ENCODE measurements around the gene PIK3R2.
A peak's percentile ranks its signal among the peaks of the same experiment; 100 is the strongest.

Gene PIK3R2

GRCh38 chr19:18117692-18118378 lies 35.1 kb upstream of the PIK3R2 start:
- Mint-ChIP-seq H3K36me3 (ENCODE audit: insufficient read depth) (peaks cover 30% of the 10 kb centered on the region), H3K4me3 (peak overlapping the region; percentile 85 to 92), H3K9me3 (no peaks in the 10 kb centered on the region), H3K4me1 (ENCODE audit: low read depth in 2 of 2) (peaks cover 27 to 41% of the 10 kb centered on the region in 2 donors), H3K27me3 (no peaks in the 10 kb centered on the region), H3K27ac (peak overlapping the region; percentile 95 to 98)
- DNase-seq (peak; percentile 95 to 98 (median 96)), ATAC-seq (replicated peaks) (peak; percentile 80)

GRCh38 chr19:18118420-18119012 lies 34.4 kb upstream of the PIK3R2 start:
- no peak for ATAC-seq (replicated peaks)
- H3K27ac Mint-ChIP-seq, result peak overlapping the region; percentile 95 to 98
- no peaks in the 10 kb centered on the region for H3K27me3 Mint-ChIP-seq
- DNase-seq, result no peak
- no peaks in the 10 kb centered on the region for H3K9me3 Mint-ChIP-seq
- H3K4me3 Mint-ChIP-seq, result peak overlapping the region; percentile 85 to 92
- H3K4me1 Mint-ChIP-seq (ENCODE audit: low read depth in 2 of 2), result peaks cover 25 to 38% of the 10 kb centered on the region in 2 donors
- peaks cover 36% of the 10 kb centered on the region for H3K36me3 Mint-ChIP-seq (ENCODE audit: insufficient read depth)

- peak; percentile 54 for ATAC-seq (replicated peaks)
- Mint-ChIP-seq H3K27me3 (no peaks in the 10 kb centered on the region), H3K4me1 (ENCODE audit: low read depth in 2 of 2) (peaks cover 25 to 38% of the 10 kb centered on the region in 2 donors), H3K27ac (peak overlapping the region; percentile 95 to 98), H3K36me3 (ENCODE audit: insufficient read depth) (peaks cover 38% of the 10 kb centered on the region), H3K4me3 (peak overlapping the region; percentile 85 to 92), H3K9me3 (no peaks in the 10 kb centered on the region)
- peak in 2 of 3 experiments; percentile 41 to 47 for DNase-seq
Measured at GRCh38 chr19:18119013-18119716, 33.8 kb upstream of the PIK3R2 start.

GRCh38 chr19:18119717-18120105 lies 33.3 kb upstream of the PIK3R2 start:
- DNase-seq (peak; percentile 59 to 62 (median 60)), ATAC-seq (replicated peaks) (peak; percentile 67)
- Mint-ChIP-seq H3K4me3 (peak overlapping the region; percentile 85 to 92), H3K4me1 (ENCODE audit: low read depth in 2 of 2) (peaks cover 25 to 36% of the 10 kb centered on the region in 2 donors), H3K9me3 (no peaks in the 10 kb centered on the region), H3K27me3 (no peaks in the 10 kb centered on the region), H3K27ac (peak overlapping the region; percentile 95 to 98), H3K36me3 (ENCODE audit: insufficient read depth) (peaks cover 43% of the 10 kb centered on the region)

GRCh38 chr19:18120127-18120526 lies 32.8 kb upstream of the PIK3R2 start:
- Mint-ChIP-seq H3K27ac (peak overlapping the region; percentile 95 to 98), H3K9me3 (no peaks in the 10 kb centered on the region), H3K4me3 (peak overlapping the region; percentile 85 to 92), H3K36me3 (ENCODE audit: insufficient read depth) (peaks cover 43% of the 10 kb centered on the region), H3K4me1 (ENCODE audit: low read depth in 2 of 2) (peaks cover 25 to 32% of the 10 kb centered on the region in 2 donors), H3K27me3 (no peaks in the 10 kb centered on the region)
- DNase-seq (no peak), ATAC-seq (replicated peaks) (no peak)

- no peaks in the 10 kb centered on the region for H3K27me3 Mint-ChIP-seq
- no peak for ATAC-seq (replicated peaks)
- no peaks in the 10 kb centered on the region for H3K9me3 Mint-ChIP-seq
- peaks cover 25 to 28% of the 10 kb centered on the region in 2 donors for H3K4me1 Mint-ChIP-seq (ENCODE audit: low read depth in 2 of 2)
- peak overlapping the region in 1 of 2 donors; percentile 85 for H3K4me3 Mint-ChIP-seq
- peak overlapping the region; percentile 95 to 98 for H3K27ac Mint-ChIP-seq
- peaks cover 52% of the 10 kb centered on the region for H3K36me3 Mint-ChIP-seq (ENCODE audit: insufficient read depth)
- no peak for DNase-seq
Measured at GRCh38 chr19:18121166-18121565, 31.8 kb upstream of the PIK3R2 start.

GRCh38 chr19:18122424-18122823 lies 30.5 kb upstream of the PIK3R2 start:
- Mint-ChIP-seq H3K27me3 (no peaks in the 10 kb centered on the region), H3K4me1 (ENCODE audit: low read depth in 2 of 2) (peaks cover 22 to 25% of the 10 kb centered on the region in 2 donors), H3K36me3 (ENCODE audit: insufficient read depth) (peaks cover 59% of the 10 kb centered on the region), H3K4me3 (no peak overlapping the region), H3K9me3 (no peaks in the 10 kb centered on the region), H3K27ac (peak overlapping the region in 1 of 2 donors; percentile 95)
- DNase-seq, result no peak
- ATAC-seq (replicated peaks), result no peak

- H3K27ac Mint-ChIP-seq, result peak overlapping the region; percentile 56 to 95
- ATAC-seq (replicated peaks), result no peak
Measured at GRCh38 chr19:18122860-18123795, 29.8 kb upstream of the PIK3R2 start.

GRCh38 chr19:18123819-18124218 lies 29.1 kb upstream of the PIK3R2 start:
- DNase-seq, result no peak
- Mint-ChIP-seq H3K36me3 (ENCODE audit: insufficient read depth) (peaks cover 67% of the 10 kb centered on the region), H3K9me3 (no peaks in the 10 kb centered on the region)

More at GRCh38 chr19:18122860-18123795, 29.8 kb upstream of the PIK3R2 start:
- peaks cover 60% of the 10 kb centered on the region for H3K36me3 Mint-ChIP-seq (ENCODE audit: insufficient read depth)
- no peaks in the 10 kb centered on the region for H3K27me3 Mint-ChIP-seq
- H3K4me1 Mint-ChIP-seq (ENCODE audit: low read depth in 2 of 2), result peaks cover 24 to 26% of the 10 kb centered on the region in 2 donors
- H3K9me3 Mint-ChIP-seq, result no peaks in the 10 kb centered on the region
- no peak overlapping the region for H3K4me3 Mint-ChIP-seq
- no peak for DNase-seq

GRCh38 chr19:18126097-18126496 lies 26.9 kb upstream of the PIK3R2 start:
- ATAC-seq (replicated peaks) (no peak), DNase-seq (no peak)
- H3K27ac Mint-ChIP-seq, result peak overlapping the region in 1 of 2 donors; percentile 71
- H3K9me3 Mint-ChIP-seq, result no peaks in the 10 kb centered on the region
- H3K27me3 Mint-ChIP-seq, result no peaks in the 10 kb centered on the region
- peaks cover 80% of the 10 kb centered on the region for H3K36me3 Mint-ChIP-seq (ENCODE audit: insufficient read depth)
- no peak overlapping the region for H3K4me3 Mint-ChIP-seq
- peaks cover 8 to 14% of the 10 kb centered on the region in 2 donors for H3K4me1 Mint-ChIP-seq (ENCODE audit: low read depth in 2 of 2)

More at GRCh38 chr19:18123819-18124218, 29.1 kb upstream of the PIK3R2 start:
- Mint-ChIP-seq H3K27ac (peak overlapping the region in 1 of 2 donors; percentile 56), H3K27me3 (no peaks in the 10 kb centered on the region), H3K4me1 (ENCODE audit: low read depth in 2 of 2) (peaks cover 24% of the 10 kb centered on the region in 2 donors), H3K4me3 (no peak overlapping the region)
- ATAC-seq (replicated peaks), result no peak

- peaks cover 74% of the 10 kb centered on the region for H3K36me3 Mint-ChIP-seq (ENCODE audit: insufficient read depth)
- ATAC-seq (replicated peaks), result peak; percentile 71
- no peak for DNase-seq
Measured at GRCh38 chr19:18128044-18128443, 24.9 kb upstream of the PIK3R2 start.

GRCh38 chr19:18128805-18129204 lies 24.2 kb upstream of the PIK3R2 start:
- Mint-ChIP-seq H3K9me3 (no peaks in the 10 kb centered on the region), H3K27me3 (no peaks in the 10 kb centered on the region), H3K4me1 (ENCODE audit: low read depth in 2 of 2) (peaks cover 8 to 12% of the 10 kb centered on the region in 2 donors), H3K36me3 (ENCODE audit: insufficient read depth) (peaks cover 75% of the 10 kb centered on the region), H3K4me3 (peak overlapping the region in 1 of 2 donors; percentile 67), H3K27ac (peak overlapping the region; percentile 78 to 95)
- ATAC-seq (replicated peaks) (no peak), DNase-seq (no peak)

More at GRCh38 chr19:18128044-18128443, 24.9 kb upstream of the PIK3R2 start:
- Mint-ChIP-seq H3K4me3 (peak overlapping the region; percentile 66 to 67), H3K4me1 (ENCODE audit: low read depth in 2 of 2) (peaks cover 8 to 12% of the 10 kb centered on the region in 2 donors), H3K27ac (peak overlapping the region; percentile 78 to 95), H3K27me3 (no peaks in the 10 kb centered on the region), H3K9me3 (no peaks in the 10 kb centered on the region)

Measured in effector memory CD8-positive, alpha-beta T cell (primary cell).